Stimulated activated CD4-positive, alpha-beta T cell treated with anti-CD3 and anti-CD28 coated beads, Interleukin-1b, Interleukin-23, amount 100 ng/mL, for 1 hour (primary cell): ENCODE measurements around the gene MEG3.
"Not testable (repeated sequence)": the region's sequence is repeated elsewhere in the genome, so short reads cannot be mapped to it uniquely, and the experiment has no call there.

Experiments used
- DNase-seq, 2 donors: peaks; one replicate each; pipeline ENCODE4 v3.0.0-alpha.2; 2020; ENCODE audit warnings: low read depth in 2 of 2

Gene MEG3

DNA sequence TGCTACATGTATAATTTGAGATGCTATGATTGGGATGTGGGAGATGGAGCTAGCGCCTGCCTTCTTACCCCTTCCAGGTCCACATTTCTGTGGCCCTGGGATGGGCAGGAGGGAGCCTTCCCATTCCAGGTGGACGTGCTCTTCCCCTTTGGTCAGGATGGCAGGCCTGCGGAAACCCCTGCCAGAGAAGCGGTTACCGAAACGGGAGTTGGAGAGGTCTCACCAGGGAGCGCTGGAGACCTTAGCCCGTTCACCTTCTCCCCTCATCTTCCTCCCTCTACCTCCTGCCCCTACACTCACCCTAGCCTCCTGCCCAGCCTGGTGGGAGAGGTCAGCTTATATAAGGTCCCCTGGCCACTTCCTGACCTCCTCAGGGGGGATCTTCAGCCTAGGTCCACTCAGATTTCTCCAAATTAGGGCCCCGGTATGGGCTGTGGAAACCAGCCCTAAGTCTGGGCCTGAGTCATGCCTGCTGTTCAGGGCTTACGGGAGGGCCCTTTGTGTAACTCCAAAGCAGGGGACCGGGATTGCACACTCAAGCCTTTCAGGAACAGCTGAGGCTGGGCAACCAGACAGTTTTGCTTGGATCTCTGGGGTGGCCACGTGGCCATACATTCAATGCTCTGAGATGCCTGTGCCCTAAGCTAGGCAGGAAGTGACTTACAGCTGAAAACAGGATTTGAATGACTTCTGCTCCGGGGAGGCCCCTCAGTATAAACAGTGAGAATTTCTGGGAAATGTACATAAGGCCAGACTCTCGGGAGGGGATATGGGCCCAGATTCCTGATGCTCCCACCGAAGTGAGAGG, 10.2 kb upstream of the MEG3 start:
- DNase-seq = no peak

- no peak for DNase-seq
Measured at GRCh38 chr14:100816286-100816949, 9.5 kb upstream of the MEG3 start.

DNA sequence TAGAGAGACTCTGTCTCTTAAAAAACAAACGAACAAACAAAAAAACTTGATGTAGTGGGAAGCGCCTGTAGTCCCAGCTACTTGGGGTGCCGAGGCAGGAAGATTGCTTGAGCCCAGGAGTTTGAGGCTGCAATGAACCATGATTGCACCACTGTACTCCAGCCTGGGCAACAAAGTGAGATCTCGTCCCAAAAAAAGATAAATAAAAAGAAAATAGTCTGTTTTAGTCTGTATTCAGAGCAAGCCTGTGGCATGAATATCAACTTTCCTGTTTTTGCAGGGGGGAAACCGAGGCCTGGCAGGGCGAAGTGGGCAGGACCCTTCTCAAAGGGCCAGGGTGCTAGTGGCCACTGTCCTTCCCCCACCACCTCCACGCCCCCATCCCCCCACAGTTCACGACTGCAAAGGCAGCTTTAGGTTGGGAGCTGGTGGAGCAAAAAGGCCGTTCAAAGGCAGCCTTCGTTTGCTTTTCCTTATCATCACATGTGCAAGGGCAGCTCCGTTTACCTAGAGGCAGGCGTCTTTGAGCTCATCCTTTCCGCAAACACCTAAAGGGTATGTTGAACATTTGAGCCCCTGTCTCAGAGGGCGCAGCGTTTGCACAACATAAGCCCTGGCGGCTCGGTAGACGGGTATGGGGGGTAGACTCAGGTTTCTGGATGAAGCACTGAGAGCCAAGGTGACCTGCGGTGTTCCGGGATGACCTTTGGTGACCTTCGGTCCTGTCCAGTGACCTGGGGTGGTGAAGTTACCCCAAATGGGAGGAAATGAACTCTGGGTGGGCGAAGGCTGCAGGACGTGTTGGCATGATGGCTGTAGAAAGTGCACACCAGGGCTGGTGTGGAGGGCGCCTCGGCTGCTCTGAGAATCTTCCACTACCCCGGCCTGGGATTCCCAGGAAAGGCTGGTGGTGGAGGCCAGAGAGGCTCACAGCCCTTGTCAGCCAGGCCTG, 8.7 kb upstream of the MEG3 start:
- DNase-seq = no peak

- no peak for DNase-seq
Measured at GRCh38 chr14:100818221-100818699, 7.7 kb upstream of the MEG3 start.

- DNase-seq = not testable (repeated sequence)
Measured at GRCh38 chr14:100818923-100819322, 7.0 kb upstream of the MEG3 start.

DNA sequence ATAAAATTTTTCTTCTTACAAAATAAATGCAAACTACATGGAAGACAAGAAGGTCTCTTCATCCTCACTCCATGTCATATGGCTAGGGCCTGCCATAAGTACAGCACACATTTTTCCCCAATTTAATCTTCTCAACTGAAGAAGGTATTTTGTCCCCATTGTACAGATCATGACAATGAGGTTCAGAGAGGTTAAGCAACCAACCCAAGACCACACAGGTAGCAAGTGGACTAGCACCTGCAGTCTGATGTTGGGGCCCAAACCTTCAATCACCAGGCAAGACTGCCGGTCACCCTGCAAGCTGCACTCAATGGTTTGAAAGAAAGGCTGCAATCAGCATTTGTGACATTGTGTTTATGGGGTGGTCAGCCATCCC, 6.5 kb upstream of the MEG3 start:
- no peak for DNase-seq

DNA sequence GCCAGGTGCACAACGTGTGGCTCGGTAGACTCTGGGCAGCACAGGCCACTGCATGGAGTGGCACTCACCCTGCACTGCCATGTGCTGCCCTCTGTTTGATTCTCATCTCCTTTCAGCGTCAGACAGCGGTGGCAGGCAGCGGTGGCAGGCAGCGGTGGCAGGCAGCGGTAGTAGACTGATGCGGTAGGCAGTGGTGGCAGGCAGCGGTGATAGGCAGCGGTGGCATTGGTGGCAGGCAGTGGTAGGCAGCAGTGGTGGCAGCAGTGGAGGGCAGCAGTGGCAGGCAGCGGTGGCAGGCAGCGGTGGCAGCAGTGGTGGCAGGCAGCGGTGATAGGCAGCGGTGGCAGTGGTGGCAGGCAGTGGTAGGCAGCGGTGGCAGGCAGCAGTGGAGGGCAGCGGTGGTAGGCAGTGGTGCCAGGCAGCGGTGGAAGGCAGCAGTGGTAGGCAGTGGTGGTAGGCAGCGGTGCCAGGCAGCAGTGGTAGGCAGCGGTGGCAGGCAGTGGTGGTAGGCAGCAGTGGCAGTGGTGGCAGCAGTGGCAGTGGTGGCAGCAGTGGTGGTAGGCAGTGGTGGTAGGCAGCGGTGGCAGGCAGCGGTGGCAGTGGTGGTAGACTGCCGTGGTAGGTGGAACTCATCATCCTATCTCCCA, 6.0 kb upstream of the MEG3 start:
- DNase-seq = no peak

DNA sequence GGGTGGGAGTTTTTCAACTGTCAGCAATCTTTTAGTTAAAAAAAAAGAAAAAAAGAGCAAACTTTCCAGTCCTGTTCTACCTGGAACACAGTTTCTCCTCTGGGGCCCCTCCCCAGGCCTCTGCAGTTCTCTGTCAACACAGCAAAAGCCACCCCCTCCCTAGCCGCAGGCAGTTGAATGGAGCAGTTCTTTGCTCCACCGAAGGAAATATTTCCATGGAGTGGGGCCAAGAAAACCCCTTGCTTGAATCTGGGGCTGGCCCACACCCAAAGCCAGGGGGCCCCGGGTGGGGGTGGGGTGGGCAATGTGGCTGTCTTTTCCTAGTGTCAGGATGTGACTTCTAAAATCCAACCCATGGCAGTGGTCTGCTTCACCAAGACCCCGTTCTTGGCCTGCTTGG, 5.0 kb upstream of the MEG3 start:
- DNase-seq = no peak

GRCh38 chr14:100822013-100822412, 3.9 kb upstream of the MEG3 start:
- DNase-seq = no peak

- no peak for DNase-seq
Measured at GRCh38 chr14:100822532-100823296, 3.2 kb upstream of the MEG3 start.

- DNase-seq = no peak
Measured at GRCh38 chr14:100823413-100824080, 2.4 kb upstream of the MEG3 start.

GRCh38 chr14:100824091-100824551, 1.8 kb upstream of the MEG3 start:
- no peak for DNase-seq

DNA sequence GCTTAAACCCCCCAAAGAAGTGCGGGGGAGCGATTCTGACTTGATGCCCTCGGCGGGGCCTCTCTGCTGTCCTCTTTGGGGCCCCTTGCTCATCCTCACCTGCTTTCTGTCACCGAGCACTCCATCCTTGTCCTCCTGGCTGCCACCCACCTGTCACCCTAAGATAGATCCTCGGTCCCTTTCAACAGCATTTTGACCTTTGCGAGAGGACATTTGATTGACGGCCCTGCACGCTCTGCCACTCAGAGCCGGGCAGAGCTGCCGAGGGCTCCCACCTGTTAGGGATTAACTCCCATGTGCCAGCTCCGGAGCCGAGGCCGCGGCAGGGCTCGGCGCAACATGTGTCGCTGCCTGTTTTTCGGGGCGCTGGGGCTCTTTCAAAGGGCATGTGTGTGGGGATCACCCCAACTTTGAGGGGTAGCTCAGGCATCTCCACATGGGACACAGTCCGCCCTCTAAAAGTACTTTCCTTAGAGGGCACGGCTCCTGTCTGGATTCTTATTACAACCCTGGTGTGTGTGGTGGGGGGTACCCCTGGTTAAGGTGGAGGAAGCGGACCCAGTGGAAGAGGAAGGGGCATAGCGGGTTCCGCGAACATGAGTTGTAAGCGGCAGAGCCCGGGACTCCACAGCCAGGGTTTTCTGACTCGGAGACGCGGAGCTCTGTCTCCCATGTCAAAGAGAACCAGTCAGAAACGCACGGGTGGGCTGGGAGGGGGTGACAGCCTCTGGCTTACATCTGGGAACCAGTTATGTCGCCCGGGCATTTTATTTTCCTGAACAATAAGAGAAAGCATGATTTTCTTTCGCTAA, 811 bp upstream of the MEG3 start:
- DNase-seq = no peak

DNA sequence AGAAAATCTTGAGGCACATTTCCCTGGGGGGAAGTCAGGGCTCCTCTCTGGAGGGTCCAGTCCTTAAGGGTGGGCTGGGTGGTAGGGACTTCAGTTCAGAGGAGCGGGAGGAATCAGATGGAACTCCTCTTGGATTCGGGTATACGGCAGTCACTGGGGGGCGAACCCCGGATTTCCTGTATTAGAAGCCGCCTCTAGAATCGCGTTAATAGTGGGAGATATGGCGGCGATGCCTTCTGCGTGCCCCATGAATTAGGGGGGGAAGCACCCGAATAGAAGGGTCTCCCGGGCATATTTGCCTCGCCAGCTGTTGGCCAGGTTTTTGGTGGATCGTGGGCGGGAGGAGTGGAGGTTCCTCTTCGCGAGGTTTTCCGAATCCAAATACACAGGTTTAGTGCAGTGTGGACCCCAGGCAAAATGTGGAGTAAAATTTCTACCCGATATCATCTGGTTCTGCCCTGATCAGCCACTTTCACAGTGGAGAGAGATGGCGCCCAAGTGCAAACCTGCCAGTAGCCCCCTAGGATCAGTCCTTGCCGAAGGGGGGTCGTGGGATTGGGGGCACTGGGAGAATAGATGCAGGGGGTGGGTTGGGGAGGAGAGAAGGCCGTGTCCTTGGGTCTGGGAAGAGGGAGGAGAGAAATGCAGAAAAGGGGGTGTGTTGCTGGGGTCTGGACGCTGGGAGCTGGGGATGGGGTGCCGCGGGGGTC, 628 bp downstream of the MEG3 start:
- no peak for DNase-seq

- no peak for DNase-seq
Measured at GRCh38 chr14:100827101-100828021, 1.4 kb downstream of the MEG3 start.

GRCh38 chr14:100828031-100828769, 2.3 kb downstream of the MEG3 start:
- no peak for DNase-seq

DNA sequence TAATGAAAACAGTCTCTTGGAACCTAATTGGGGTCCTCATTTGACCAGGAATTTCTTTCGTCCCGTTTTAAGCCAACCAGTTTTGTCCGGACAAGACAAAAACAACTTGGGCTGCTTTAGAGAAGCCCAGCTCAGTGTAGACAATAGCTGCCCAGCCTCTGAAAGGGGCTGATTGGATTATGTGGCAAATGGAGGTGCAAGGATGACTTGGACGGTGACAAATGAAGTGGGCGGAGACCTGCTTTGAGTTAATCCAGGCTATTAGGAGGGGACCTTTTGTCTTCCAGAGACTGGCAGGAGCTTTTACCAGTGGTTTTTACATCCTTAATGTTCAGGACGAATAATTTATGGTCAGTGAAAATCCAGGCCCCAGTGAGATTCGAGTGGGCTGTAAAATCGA, 4.8 kb downstream of the MEG3 start:
- DNase-seq = no peak
